ENCODE data around the gene FIGN.

- TF ChIP-seq POLR2A (IDR thresholded peaks at IDR 0.05; ENCODE audit: extremely low read depth, insufficient read length) = no peak
- TF ChIP-seq CTCF (IDR thresholded peaks at IDR 0.05; ENCODE audit: low read depth, low read length) = no peak
- no peak for TF ChIP-seq MYC (IDR thresholded peaks at IDR 0.05; ENCODE audit: low read depth, low read length)
- no peak for TF ChIP-seq MAX (IDR thresholded peaks at IDR 0.05; ENCODE audit: low read depth, low read length)
Observed at GRCh38 chr2:163613266-163613731, 122.5 kb downstream of the FIGN start.
